ENCODE data around the gene WDR90. TPM values are rescaled to one million over a fixed set of nuclear protein-coding genes. Genes with fewer than 3 reads are reported as not detected.

The WDR90 gene
- total RNA-seq, 1 donor from 2014 or later: 14.8 TPM

GRCh38 chr16:625977-626765, 23.0 kb upstream of the WDR90 start:
- no peak for DNase-seq (ENCODE audit: low read depth, low spot score)

DNA sequence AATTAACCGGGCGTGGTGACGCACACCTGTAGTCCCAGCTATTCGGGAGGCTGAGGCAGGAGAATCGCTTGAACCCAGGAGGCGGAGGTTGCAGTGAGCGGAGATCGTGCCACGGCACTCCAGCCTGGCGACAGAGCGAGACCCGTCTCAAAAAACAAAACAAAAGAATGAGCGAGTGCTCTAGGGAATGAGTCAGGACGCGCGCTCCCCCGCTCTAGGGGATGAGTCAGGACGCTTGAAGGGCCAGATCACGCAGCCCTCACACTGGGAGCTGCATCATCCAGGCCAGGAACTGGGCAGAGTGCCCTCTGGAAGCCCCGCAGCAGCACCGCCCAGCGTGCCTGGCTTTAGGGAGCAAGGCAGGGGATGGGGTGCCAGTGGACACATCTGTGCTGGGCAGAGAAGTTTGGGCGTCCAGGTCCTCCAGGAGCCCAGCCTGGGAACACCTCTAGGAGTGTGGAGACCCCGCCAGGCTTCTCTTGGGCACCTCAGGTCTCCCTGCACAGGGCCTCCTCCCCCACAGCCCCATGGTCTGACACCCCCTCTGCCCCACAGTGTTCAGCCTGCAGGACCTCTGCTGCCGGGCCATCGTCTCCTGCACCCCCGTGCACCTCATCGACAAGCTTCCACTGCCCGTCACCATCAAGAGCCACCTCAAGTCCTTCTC, 22.2 kb upstream of the WDR90 start:
- DNase-seq (ENCODE audit: low read depth, low spot score): peak; percentile 80

DNA sequence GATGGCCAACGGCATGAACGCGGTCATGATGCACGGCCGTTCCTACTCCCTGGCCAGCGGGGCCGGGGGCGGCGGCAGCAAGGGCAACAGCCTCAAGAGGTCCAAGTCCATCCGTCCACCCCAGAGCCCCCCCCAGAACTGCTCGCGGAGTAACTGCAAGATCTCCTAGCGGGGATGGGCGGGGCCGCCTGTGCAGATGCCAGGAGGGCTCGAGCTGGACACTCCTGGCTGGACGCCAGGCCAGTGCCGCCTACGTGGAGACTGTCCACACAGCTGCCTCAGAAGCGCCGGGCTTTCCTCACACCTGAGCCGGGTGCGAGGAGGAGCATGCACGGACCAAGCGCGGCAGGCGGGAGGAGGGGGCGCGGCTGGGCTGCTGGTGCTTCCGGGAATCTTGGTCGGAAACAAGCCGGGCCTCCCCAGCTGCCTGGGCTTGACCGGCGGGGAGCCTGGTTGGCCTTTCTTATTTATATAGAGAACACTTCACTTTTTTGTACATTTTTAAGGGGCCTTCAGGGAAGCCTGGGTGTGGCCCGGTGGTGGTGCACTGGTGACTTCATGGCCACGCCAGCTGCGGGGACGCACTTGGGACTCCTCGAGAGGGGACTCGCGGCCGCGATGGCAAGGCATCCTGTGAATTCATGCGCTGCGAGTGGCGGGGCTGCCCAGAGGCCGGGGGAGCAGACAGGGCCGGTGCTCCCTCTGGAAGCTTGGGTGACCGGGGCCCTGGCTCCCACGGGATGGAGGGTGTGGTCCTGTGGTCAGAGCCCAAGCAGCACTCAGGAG, 21.5 kb upstream of the WDR90 start:
- no peak for DNase-seq (ENCODE audit: low read depth, low spot score)

GRCh38 chr16:628321-629061, 20.7 kb upstream of the WDR90 start:
- no peak for DNase-seq (ENCODE audit: low read depth, low spot score)

- DNase-seq (ENCODE audit: low read depth, low spot score): no peak
These were observed 19.9 kb upstream of the WDR90 start for GRCh38 chr16:629185-629832.

- no peak for DNase-seq (ENCODE audit: low read depth, low spot score)
These were observed 19.3 kb upstream of the WDR90 start for GRCh38 chr16:629833-630248.

DNA sequence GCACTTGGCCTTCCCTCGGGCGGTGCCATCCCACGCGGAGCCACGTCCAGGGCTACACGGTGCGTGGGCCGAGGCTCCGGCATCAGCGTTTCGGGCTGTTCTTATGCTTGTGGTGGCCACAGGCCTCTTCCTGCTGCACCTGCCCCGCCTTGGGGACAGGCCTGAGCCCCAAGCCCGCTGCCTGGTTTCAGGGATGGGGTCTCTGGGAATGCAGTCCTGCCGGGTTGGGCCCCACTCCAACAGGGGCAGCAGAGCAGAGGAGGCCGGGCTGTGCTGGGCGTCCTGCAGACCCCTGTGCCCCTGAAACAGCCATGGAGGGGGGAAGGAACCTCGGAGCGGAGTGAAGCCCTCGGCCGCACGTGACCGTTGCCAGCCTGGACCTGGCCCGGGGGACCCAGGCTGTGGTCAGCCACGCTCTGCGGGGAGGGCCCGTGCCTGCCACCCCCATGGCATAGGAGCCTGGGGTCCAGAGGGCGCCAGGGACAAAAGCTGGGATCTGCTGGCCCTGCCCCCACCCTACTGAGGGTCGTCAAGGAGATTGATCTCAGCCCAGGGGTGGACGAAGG, 18.8 kb upstream of the WDR90 start:
- no peak for DNase-seq (ENCODE audit: low read depth, low spot score)

GRCh38 chr16:630815-631405, 18.3 kb upstream of the WDR90 start, which contains the start of gene WFIKKN1:
Gene WFIKKN1, plus strand, starts transcription at chr16:630985. Its CDS starts 269 bp downstream, at chr16:631254.
- no peak for DNase-seq (ENCODE audit: low read depth, low spot score)

GRCh38 chr16:631808-632358, 17.3 kb upstream of the WDR90 start:
- no peak for DNase-seq (ENCODE audit: low read depth, low spot score)

DNA sequence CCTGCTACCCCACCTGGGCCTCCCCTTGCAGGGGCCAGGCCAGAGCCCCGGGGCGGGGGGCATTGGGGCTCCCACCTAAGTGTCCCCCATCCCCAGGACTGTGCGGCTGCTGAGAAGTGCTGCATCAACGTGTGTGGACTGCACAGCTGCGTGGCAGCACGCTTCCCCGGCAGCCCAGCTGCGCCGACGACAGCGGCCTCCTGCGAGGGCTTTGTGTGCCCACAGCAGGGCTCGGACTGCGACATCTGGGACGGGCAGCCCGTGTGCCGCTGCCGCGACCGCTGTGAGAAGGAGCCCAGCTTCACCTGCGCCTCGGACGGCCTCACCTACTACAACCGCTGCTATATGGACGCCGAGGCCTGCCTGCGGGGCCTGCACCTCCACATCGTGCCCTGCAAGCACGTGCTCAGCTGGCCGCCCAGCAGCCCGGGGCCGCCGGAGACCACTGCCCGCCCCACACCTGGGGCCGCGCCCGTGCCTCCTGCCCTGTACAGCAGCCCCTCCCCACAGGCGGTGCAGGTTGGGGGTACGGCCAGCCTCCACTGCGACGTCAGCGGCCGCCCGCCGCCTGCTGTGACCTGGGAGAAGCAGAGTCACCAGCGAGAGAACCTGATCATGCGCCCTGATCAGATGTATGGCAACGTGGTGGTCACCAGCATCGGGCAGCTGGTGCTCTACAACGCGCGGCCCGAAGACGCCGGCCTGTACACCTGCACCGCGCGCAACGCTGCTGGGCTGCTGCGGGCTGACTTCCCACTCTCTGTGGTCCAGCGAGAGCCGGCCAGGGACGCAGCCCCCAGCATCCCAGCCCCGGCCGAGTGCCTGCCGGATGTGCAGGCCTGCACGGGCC, 16.5 kb upstream of the WDR90 start:
- no peak for DNase-seq (ENCODE audit: low read depth, low spot score)

GRCh38 chr16:633336-634050, 15.7 kb upstream of the WDR90 start:
- no peak for DNase-seq (ENCODE audit: low read depth, low spot score)

DNA sequence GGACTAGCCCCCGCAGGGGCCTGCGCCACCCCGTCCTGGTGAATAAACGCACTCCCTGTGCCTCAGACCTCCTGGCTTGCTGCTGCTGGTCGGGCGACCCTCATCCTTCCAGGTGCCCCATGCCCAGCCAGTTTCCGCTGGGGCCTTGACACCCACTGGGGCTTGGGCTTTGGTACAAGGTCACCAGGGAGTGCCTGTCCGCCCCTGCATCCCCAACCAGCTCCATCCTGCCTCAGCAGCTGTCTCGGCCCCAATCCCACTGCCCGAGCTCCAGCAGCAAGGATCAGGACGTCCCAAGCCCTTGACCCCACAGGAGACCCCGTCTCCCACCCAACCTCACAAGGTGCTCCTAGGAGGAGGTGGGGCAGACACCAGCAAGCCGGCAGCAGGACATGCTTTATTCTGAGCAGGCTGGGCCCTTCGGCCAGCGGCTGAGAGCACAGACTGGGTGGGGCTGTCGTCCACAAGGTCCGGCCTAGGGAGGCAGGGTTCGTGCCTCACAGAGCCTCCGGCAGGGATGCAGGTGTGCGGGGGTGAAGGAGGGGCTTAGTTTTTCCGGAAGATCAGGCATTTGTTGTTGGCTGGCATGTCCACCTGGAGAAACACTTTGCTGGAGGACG, 15.0 kb upstream of the WDR90 start:
- DNase-seq (ENCODE audit: low read depth, low spot score): no peak

- no peak for DNase-seq (ENCODE audit: low read depth, low spot score)
These were observed 14.2 kb upstream of the WDR90 start for GRCh38 chr16:634996-635395.

GRCh38 chr16:635573-636205, 13.5 kb upstream of the WDR90 start:
- no peak for DNase-seq (ENCODE audit: low read depth, low spot score)

- peak; percentile 88 for DNase-seq (ENCODE audit: low read depth, low spot score)
These were observed 12.7 kb upstream of the WDR90 start, which contains the start of gene METTL26 for GRCh38 chr16:636206-637080. Gene METTL26, minus strand, starts transcription at chr16:636305. Its CDS starts 15 bp downstream, at chr16:636290.
